K562 (cell line): ENCODE measurements around the gene CKAP5. TPM values are rescaled to one million over a fixed set of nuclear protein-coding genes. Genes with fewer than 3 reads are reported as not detected.

Experiments
- ATAC-seq: fragments of 200-7000 bp; cut with Tn5 transposase; 3 replicates; pipeline ENCODE4 v1.9.1; 2020; ENCODE audit warnings: moderate library complexity
- BruUV-seq: library from RNA; stranded (reverse); fragments of 400-500 nt; replicated peaks from 2 replicates; lab custom pipeline; 2021; lab: Mats Ljungman, UMichigan
- CTCF ChIA-PET: fragments of 300-600 bp; formaldehyde crosslinking; extraction: SDS; loops from one replicate; lab custom pipeline; 2021; ENCODE audit warnings: low intra/inter-chr PET ratio; lab: Yijun Ruan, JAX
- POLR2A ChIA-PET: fragments of 300-600, 350-650 bp; sonication (Branson Sonifier 250); formaldehyde crosslinking; extraction: SDS; loops from one replicate; lab custom pipeline; 2021; ENCODE audit warnings: antibody characterized with exemption, inconsistent platforms; lab: Yijun Ruan, JAX
- DNase-seq, 4 experiments: peaks; one replicate each; pipeline versions ENCODE4 v3.0.0 to v3.0.0-alpha.2; 2011 to 2018; ENCODE audit warnings: low spot score in 3 of 4, mixed read lengths in 3 of 4; ENCODE audit errors: extremely low read depth in 1 of 4
- FAIRE-seq: peaks from 2 replicates; lab custom pipeline; 2011; peaks lifted over from hg19 to GRCh38; lab: Jason Lieb, UNC
- H2AFZ ChIP-seq: 2 replicates; pipeline ENCODE4 v1.6.0; 2011; ENCODE audit warnings: low read depth, low read length, control low read depth, inconsistent platforms
- H3K27ac ChIP-seq: fragments of 200-600 bp; 3 replicates; pipeline ENCODE4 v1.8.0; 2011; ENCODE audit warnings: low read depth, mild to moderate bottlenecking, control low read depth, inconsistent platforms, low read length, moderate library complexity, mixed read lengths; ENCODE audit errors: extremely low read depth
- H3K27me3 ChIP-seq, 2 experiments: fragments of 300-600 bp in 1 of 2; 2 replicates in 1 of 2; 3 replicates in 1 of 2; pipeline versions ENCODE4 v1.6.0 to v1.8.0; 2011; ENCODE audit warnings: inconsistent platforms in 2 of 2, low read length in 2 of 2, mild to moderate bottlenecking in 1 of 2, mixed read lengths in 1 of 2, moderate library complexity in 1 of 2; ENCODE audit not compliant: control insufficient read depth in 2 of 2, insufficient read depth in 2 of 2
- H3K36me3 ChIP-seq: fragments of 300-600 bp; 3 replicates; pipeline ENCODE4 v1.8.0; 2011; ENCODE audit warnings: mild to moderate bottlenecking, low read length, inconsistent platforms; ENCODE audit not compliant: control insufficient read depth, insufficient read depth
- H3K4me1 ChIP-seq, 2 experiments: fragments of 200-600 bp in 1 of 2; replicated peaks in 1 of 2; 2 replicates in 1 of 2; 3 replicates in 1 of 2; pipeline versions ENCODE4 v1.5.1 to v1.8.0; 2011; ENCODE audit warnings: inconsistent platforms in 2 of 2, low read length in 2 of 2, mild to moderate bottlenecking in 1 of 2, mixed read lengths in 1 of 2, moderate library complexity in 1 of 2; ENCODE audit not compliant: control insufficient read depth in 2 of 2, insufficient read depth in 2 of 2
- H3K4me2 ChIP-seq: 2 replicates; pipeline ENCODE4 v1.6.1; 2011; ENCODE audit warnings: low read length, control low read depth, inconsistent platforms, mixed read lengths; ENCODE audit not compliant: insufficient read depth
- H3K4me3 ChIP-seq: fragments of 200-600 bp; sonication (generic), shearing (Covaris generic); 2 replicates; pipeline ENCODE4 v1.5.1; 2016; ENCODE audit warnings: control low read depth, inconsistent platforms
- H3K79me2 ChIP-seq: fragments of 200-600 bp; 3 replicates; pipeline ENCODE4 v1.8.0; 2011; ENCODE audit warnings: low read length, inconsistent platforms; ENCODE audit not compliant: control insufficient read depth, insufficient read depth
- H3K9ac ChIP-seq, 2 experiments: 2 replicates each; pipeline versions ENCODE4 v1.6.0 to v1.6.1; 2011; ENCODE audit warnings: low read depth in 2 of 2, low read length in 2 of 2, control low read depth in 1 of 2, inconsistent platforms in 1 of 2, mild to moderate bottlenecking in 1 of 2, mixed read lengths in 1 of 2; ENCODE audit not compliant: insufficient read depth in 1 of 2
- H3K9me1 ChIP-seq: one replicate; pipeline ENCODE4 v1.6.0; 2011; ENCODE audit warnings: inconsistent platforms, mild to moderate bottlenecking, low read length, moderate library complexity; ENCODE audit not compliant: control insufficient read depth, insufficient read depth
- H3K9me3 ChIP-seq: replicated peaks from 2 replicates; pipeline ENCODE4 v1.5.1; 2011; ENCODE audit warnings: low read depth, low read length, inconsistent platforms; ENCODE audit not compliant: control insufficient read depth, insufficient read depth
- H4K20me1 ChIP-seq: replicated peaks from 2 replicates; pipeline ENCODE4 v1.6.1; 2011; ENCODE audit warnings: low read length, inconsistent platforms, mixed read lengths; ENCODE audit not compliant: control insufficient read depth, insufficient read depth
- ARID3A ChIP-seq: IDR thresholded peaks from 2 replicates; pipeline ENCODE4 v1.6.1; 2012; ENCODE audit warnings: low read depth, low read length, improper control_type of control experiment, borderline replicate concordance
- ARID4B ChIP-seq: sonication (generic); formaldehyde crosslinking; IDR thresholded peaks from 2 replicates; pipeline ENCODE4 v1.8.0; 2022; ENCODE audit warnings: mild to moderate bottlenecking, missing genetic modification reagents
- BCOR ChIP-seq: fragments of 450-650 bp; IDR thresholded peaks from 2 replicates; pipeline ENCODE4 v1.6.1; 2016
- CHD2 ChIP-seq: IDR thresholded peaks from 2 replicates; pipeline ENCODE4 v1.6.1; 2011; ENCODE audit warnings: low read depth, low read length
- CTBP1 ChIP-seq: fragments of 450-650 bp; IDR thresholded peaks from 2 replicates; pipeline ENCODE4 v1.6.1; 2016; ENCODE audit warnings: borderline replicate concordance
- HDAC2 ChIP-seq: fragments of 450-650 bp; IDR thresholded peaks from 2 replicates; pipeline ENCODE4 v1.6.1; 2016; ENCODE audit warnings: mild to moderate bottlenecking
- IFI16 ChIP-seq: fragments of 250-450 bp; sonication (Bioruptor Pico); IDR thresholded peaks from 2 replicates; pipeline ENCODE4 v2.1.2; 2022; ENCODE audit warnings: mild to moderate bottlenecking, inconsistent platforms
- KDM1A ChIP-seq, 2 experiments: fragments of 450-650 bp; IDR thresholded peaks; 2 replicates each; pipeline ENCODE4 v1.6.1; 2016; ENCODE audit warnings: mild to moderate bottlenecking in 2 of 2
- KLF1 ChIP-seq: fragments of 450-650 bp; IDR thresholded peaks from 2 replicates; pipeline ENCODE4 v1.6.1; 2016; ENCODE audit warnings: missing genetic modification characterization, missing compliant biosample characterization
- NFRKB ChIP-seq: fragments of 450-650 bp; IDR thresholded peaks from 2 replicates; pipeline ENCODE4 v1.6.1; 2016; ENCODE audit warnings: low read depth
- RBM25 ChIP-seq: fragments of 200-400 bp; formaldehyde crosslinking; IDR thresholded peaks from 2 replicates; pipeline ENCODE4 v1.6.1; 2018; ENCODE audit warnings: low read length, low read depth, moderate library complexity; ENCODE audit not compliant: severe bottlenecking
- RCOR1 ChIP-seq, 2 experiments: IDR thresholded peaks; 2 replicates each; pipeline ENCODE4 v1.6.1; 2012; ENCODE audit warnings: low read depth in 2 of 2, low read length in 2 of 2, borderline replicate concordance in 1 of 2, improper control_type of control experiment in 1 of 2
- SMAD3 ChIP-seq: fragments of 450-650 bp; formaldehyde crosslinking; conservative IDR thresholded peaks from 2 replicates; pipeline ENCODE4 v1.4.0; 2020; ENCODE audit warnings: mild to moderate bottlenecking
- SOX6 ChIP-seq: fragments of 450-650 bp; IDR thresholded peaks from 2 replicates; pipeline ENCODE4 v1.6.1; 2014; ENCODE audit warnings: mild to moderate bottlenecking
- ZNF263 ChIP-seq: sonication (generic); formaldehyde crosslinking; IDR thresholded peaks from 2 replicates; pipeline ENCODE4 v1.8.0; 2022; ENCODE audit warnings: mild to moderate bottlenecking, missing genetic modification reagents, borderline replicate concordance
- WGBS: fragments of 100-300 bp; shearing (Covaris generic); methylation state at CpG from one replicate; pipeline ENCODE4 v1.1.6; 2016; ENCODE audit warnings: low coverage, mixed read lengths; ENCODE audit not compliant: insufficient coverage; ENCODE audit errors: missing lambda C conversion rate; 5-methylcytosine and 5-hydroxymethylcytosine counted together
- in situ Hi-C: fragments of 300-500 bp; cut with MboI; formaldehyde crosslinking; loops from 4 replicates; pipeline ENCODE4 v1.15.0; 2018; ENCODE audit warnings: inconsistent platforms, mixed read lengths
- intact Hi-C: fragments of 100-400 bp; cut with micrococcal nuclease; formaldehyde crosslinking; loops from 2 replicates; pipeline ENCODE4 v1.14.2; 2022
- polyA plus RNA-seq, 8 experiments: library from polyadenylated mRNA; depleted of rRNA in 4 of 8; stranded (reverse) in 5 of 8; unstranded in 3 of 8; fragments of >200 nt; fragmentation: Nextera tagmentation in 2 of 8; fragmentation: Illumina TruSeq in 1 of 8; extraction: Ambion mirVana in 2 of 8; extraction: Trizol in 1 of 8; gene quantifications; 2 replicates each; pipeline versions ENCODE4 v1.2.1 to v1.2.3, GENCODE V29; 2011 to 2014; ENCODE audit warnings: inconsistent platforms in 1 of 8, missing spikeins in 1 of 8
- total RNA-seq, 7 experiments: library from RNA; depleted of rRNA in 6 of 7; stranded (reverse); fragments of >200 nt in 6 of 7; fragmentation: Illumina TruSeq in 2 of 7; extraction: Trizol in 2 of 7; gene quantifications; 2 replicates each; pipeline versions ENCODE4 v1.2.1 to v1.2.3, GENCODE V29; 2011 to 2021; ENCODE audit warnings: low replicate concordance in 1 of 7
- TF ChIP-seq, protein P1 (sequence below): fragments of 450-650 bp; formaldehyde crosslinking; IDR thresholded peaks from 2 replicates; pipeline ENCODE4 v1.4.0; 2022; ENCODE audit warnings: missing genetic modification characterization

The CKAP5 gene
- total and polyA plus RNA-seq, 9 of the 15 experiments (the other 6 are each of a cell fraction or from before 2014, with no cell fraction given) = 60.1 to 239 (median 139) TPM

DNA sequence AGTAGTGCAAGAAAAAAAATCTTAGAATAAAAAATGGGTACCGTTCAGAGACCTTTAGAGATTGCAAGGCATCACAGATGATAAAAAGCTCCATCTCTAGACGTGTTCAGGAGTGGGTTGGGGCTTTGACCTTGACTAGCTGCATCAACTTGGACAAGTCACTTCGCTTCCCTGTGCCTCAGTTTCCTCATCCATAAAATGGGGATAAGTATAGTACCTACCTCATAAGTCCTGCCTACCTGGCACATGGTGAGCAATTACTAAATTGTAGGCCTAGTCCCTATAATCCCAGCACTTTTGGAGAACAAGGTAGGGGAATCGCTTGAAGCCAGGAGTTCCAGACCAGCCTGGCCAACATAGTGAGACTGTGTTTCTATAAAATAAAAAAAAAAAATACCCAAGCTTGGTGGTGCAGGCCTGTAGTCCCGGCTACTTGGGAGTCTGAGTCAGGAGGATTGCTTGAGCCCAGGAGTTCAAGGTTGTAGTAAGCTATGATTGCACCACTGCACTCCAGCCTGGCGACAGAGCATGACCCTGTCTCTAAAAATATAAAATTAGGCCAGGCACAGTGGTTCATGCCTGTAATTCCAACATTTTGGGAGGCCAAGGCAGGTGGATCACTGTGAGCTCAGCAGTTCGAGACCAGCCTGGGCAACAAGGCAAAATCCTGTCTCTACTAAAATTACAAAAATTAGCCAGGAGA, 133.1 kb downstream of the CKAP5 start:
- no peaks in the 10 kb centered on the region for H3K27me3 ChIP-seq
- H3K27ac ChIP-seq = no peak overlapping the region
- ChIA-PET POLR2A (interaction anchor here (1.3 to 1.9 kb wide), 2 partner anchors 10 to 12 kb away, joined by 3 to 7 read pairs; partner anchors contain the start of genes ARHGAP1 and ZNF408), CTCF (no interaction called here)
- no peaks in the 10 kb centered on the region for H3K79me2 ChIP-seq
- H3K9me1 ChIP-seq = no peaks in the 10 kb centered on the region
- FAIRE-seq = no peak
- H4K20me1 ChIP-seq = no peaks in the 10 kb centered on the region
- no peak for DNase-seq
- WGBS = 55% methylated on average over 7 of the region's 7 CpGs
- in situ Hi-C loops = no loop called here
- H2AFZ ChIP-seq = no peak overlapping the region
- H3K36me3 ChIP-seq = no peaks in the 10 kb centered on the region
- peaks cover 1% of the 10 kb centered on the region in 2 experiments; a peak in 2 of 5 replicates for H3K4me1 ChIP-seq
- H3K4me2 ChIP-seq = no peak overlapping the region
- no peak for ATAC-seq
- H3K4me3 ChIP-seq = no peak overlapping the region
- intact Hi-C loops = no loop called here
- no peak overlapping the region for H3K9ac ChIP-seq
- no peaks in the 10 kb centered on the region for H3K9me3 ChIP-seq
- no TSS peak for BruUV-seq
- no peak for TF ChIP-seq CHD2
- no peak for TF ChIP-seq ARID3A
- TF ChIP-seq BCOR = peak; percentile 78
- TF ChIP-seq IFI16 (CRISPR knock-in tag) = no peak
- TF ChIP-seq NFRKB = no peak
- peak; percentile 84 for TF ChIP-seq RBM25
- no peak for TF ChIP-seq SOX6
- peak in 1 of 2 experiments; percentile 55; a peak in 2 of 4 replicates for TF ChIP-seq KDM1A (IDR thresholded peaks at IDR 0.05)
- TF ChIP-seq ARID4B = no peak
- TF ChIP-seq ZNF263 (CRISPR knock-in tag) = no peak
- TF ChIP-seq, protein P1, sequence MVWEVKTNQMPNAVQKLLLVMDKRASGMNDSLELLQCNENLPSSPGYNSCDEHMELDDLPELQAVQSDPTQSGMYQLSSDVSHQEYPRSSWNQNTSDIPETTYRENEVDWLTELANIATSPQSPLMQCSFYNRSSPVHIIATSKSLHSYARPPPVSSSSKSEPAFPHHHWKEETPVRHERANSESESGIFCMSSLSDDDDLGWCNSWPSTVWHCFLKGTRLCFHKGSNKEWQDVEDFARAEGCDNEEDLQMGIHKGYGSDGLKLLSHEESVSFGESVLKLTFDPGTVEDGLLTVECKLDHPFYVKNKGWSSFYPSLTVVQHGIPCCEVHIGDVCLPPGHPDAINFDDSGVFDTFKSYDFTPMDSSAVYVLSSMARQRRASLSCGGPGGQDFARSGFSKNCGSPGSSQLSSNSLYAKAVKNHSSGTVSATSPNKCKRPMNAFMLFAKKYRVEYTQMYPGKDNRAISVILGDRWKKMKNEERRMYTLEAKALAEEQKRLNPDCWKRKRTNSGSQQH = no peak
- no peak for TF ChIP-seq KLF1
- 0 out of 4 replicates have a peak, but pooled peaks of 1 of the 2 experiments have one; percentile 4 for TF ChIP-seq RCOR1 (IDR thresholded peaks at IDR 0.05; ENCODE audit: borderline replicate concordance in 1 of 2, low read depth in 2 of 2, low read length in 2 of 2)
- no peak for TF ChIP-seq CTBP1
- TF ChIP-seq HDAC2 = 0 out of 2 replicates have a peak, but pooled peaks have one; percentile 18
- TF ChIP-seq SMAD3 (CRISPR knock-in tag) = no peak
